Esophagus mucosa (tissue), 1 donor: ENCODE data around the gene CCDC158. TPM values are rescaled to one million over a fixed set of nuclear protein-coding genes. Genes with fewer than 3 reads are reported as not detected.
"Not testable (repeated sequence)": the region's sequence is repeated elsewhere in the genome, so short reads cannot be mapped to it uniquely, and the experiment has no call there.

Experiments used
- ATAC-seq: fragments of 200-7000 bp; cut with Tn5 transposase; one replicate; pipeline ENCODE4 v1.9.1; 2020
- total RNA-seq: library from RNA; stranded (reverse); gene quantifications from one replicate; pipeline ENCODE4 v1.2.4, GENCODE V29; 2023
- donor health status: DM: yes; HTN: yes; CAD: no.

The CCDC158 gene
- total RNA-seq, 1 donor from 2014 or later = not detected

DNA sequence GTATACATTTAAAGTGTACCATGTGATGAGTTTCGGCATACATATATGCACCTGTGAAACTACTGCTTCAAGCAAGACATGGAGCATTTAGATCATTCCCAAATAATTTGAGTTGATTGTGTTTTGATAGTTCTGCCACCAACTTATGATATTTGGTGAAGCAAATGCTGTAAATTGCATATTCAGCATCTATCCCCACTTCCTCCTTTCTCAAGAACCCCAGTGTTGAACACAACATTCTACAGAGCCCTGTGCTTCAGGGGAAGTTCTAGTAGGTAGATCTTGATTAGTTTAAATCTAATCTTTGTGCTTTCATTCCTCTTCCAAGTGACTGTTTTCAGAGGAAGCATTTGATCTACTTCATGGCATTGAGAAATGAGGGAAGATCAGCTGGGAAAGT lies 8.7 kb upstream of the CCDC158 start:
- no peak for ATAC-seq

DNA sequence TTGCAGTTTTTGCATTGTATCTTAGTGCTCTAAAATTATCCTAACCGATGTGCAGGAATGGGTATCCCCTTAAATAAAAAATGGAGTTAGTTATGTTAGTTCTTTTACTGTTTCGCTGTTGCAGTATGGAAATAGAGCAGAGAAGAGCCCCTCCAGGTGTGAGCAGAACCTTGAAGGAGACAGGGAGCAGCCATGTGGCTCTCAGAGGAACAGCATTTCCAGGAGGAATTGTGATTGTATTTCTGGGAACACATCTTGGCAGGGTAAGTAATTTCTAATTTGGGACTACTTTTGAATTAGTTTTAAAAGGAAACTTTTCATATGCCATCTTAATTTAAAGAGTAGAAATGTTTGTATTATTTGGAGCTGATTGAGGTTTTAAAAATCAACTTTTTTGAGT lies 5.3 kb upstream of the CCDC158 start:
- ATAC-seq = no peak

DNA sequence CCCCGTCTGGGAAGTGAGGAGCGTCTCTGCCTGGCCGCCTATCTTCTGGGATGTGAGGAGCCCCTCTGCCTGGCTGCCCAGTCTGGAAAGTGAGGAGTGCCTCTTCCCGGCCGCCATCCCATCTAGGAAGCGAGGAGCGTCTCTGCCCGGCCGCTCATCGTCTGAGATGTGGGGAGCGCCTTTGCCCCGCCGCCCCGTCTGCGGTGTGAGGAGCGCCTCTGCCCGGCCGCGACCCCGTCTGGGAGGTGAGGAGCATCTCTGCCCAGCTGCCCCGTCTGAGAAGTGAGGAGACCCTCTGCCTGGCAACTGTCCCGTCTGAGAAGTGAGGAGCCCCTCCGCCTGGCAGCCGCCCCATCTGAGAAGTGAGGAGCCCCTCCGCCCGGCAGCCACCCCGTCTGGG lies 2.2 kb upstream of the CCDC158 start:
- ATAC-seq = not testable (repeated sequence)

DNA sequence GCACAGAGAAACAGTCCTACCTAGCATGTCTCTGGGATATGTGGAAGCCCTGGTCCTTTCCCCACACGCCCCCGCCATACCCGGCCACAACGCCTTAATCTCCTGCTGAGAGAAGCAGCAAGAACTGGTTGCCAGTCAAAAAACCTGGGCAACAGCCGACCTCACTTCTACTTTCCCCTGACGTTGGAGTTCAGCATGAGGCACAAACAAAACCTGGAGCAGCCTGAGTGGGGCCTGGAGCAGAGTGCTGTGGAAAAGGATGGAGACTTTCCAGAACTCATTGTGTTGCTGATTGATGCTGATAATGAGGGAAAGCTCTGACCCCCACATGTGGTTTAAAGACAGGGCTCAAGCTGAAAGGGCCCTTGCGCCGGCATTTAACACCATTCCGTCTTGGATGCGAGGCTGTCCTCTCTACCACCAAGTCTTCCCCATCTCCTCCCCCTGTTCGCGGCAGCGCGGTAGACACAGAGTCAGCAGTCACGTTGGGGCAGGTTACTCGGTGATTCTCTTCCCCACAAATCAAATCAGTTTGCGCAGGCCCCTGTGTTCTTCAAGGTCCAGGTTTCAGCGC lies 666 bp downstream of the CCDC158 start:
- ATAC-seq = no peak

DNA sequence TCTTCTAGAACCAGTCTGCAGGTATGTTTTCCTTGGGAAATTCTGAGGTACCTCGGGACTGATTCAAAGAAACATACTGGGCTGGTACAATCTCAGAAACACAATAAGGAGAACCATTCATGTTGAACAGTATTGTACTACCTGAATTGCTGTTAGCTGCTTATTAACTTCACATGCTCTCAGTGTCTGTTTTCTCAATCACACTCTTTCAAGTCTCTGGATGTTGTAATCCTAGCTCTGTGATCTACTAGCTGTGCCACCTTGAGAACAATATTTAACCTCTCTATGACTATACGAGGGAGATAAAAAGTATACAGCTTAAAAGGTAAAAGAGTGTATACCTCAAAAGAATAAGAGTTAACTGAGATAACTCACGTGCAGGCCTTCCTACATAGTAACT lies 10.3 kb downstream of the CCDC158 start:
- ATAC-seq = no peak

DNA sequence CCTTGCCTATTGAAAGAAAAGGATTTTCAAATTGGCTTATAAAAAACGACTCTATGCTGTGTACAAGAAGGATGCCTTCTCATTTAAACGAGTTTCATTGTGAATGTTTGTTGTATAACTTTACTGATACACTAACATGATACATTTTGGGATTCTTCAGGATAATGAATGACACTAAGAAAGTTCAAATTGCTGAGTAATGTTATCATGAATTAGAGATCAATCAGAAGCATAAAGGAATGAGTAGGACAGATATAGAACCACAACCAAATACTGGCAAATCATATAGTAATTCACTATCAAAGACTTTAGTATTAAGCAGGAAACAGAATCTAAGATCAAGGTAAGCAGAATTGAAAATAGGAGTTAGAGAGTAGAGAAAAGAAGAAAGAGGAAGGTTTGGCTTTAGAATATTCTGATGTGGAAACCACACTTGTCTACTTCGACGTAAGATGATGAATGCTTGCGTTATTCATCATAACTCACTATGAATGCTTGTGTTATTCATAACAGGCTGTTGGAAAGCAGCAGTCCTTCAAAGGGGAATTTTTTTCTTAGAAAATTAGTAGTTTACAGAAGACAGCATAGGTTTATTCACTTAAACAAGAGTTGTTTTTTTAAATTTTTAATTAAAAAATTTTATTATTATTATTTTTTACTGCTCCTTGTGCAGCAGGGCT lies 13.4 kb downstream of the CCDC158 start:
- ATAC-seq = no peak

DNA sequence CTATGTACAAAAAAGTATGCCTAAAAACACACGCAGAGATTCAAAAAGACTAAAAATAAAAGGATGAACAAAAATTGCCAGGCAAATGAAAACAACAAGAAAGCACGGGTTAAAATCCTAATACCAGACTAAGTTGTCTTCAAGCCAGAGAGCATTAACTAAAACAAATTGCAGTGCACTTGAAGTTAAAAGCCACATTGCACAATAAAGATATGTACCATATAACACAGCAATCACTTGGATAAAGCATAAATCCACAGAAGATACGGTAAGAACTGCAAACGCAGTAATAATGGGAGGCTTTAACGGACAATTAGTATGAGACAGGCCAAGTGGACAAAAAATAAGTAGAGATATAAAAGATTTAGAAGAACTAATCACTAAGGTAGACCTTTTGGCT lies 14.9 kb downstream of the CCDC158 start:
- ATAC-seq = no peak

DNA sequence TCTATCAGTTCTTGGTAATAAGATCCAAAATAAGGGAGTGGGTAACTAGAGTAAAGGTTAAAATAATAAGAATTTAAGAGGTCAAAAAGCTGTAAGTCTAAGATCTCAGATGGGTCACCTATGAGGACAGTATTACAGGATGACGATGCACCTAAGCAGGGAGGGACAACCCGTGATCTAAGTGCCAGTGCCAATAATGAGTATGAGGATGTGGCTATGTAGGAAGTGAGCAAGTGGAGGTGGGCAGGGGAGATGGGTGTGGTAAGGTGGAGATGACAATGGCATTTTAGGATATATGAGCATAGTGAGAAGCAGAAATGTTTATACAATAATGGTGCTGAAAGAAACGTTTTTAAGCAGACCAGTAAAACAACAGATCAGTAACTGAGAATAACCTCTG lies 19.3 kb downstream of the CCDC158 start:
- no peak for ATAC-seq

DNA sequence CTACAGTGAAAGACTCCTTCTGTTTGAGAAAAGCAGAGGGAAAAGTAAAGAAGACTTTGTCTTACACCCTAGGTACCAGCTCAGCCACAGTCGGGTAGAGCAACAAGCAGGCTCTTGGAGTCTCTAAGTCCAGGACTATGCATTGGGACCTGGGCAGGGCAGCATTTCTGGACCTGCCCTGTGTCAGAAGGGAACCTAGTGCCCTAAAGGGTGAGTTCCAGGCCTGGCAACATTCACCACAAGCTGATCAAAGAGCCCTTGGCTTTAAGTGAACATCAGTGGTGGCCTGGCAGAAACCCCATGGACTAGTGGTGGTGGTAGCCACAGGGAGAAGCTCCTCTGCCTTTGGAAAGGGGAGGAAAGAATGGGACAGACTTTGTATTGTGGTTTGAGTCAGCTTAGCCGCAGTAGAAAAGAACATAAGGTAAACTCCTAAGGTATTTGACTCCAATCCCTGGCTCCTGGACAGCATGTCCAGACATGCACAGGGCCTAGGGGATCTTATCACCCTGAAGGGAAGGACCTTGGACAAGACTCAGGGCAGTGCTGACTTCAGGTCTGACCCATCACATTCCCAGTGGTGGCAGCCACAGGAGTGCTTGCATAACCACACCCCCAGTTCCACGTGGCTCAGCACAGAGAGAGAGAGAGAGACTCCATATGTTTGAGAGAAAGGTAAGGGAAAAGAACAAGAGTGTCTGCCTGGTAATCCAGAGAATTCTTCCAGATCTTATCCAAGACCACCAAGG lies 32.6 kb downstream of the CCDC158 start:
- ATAC-seq = peak; percentile 54

DNA sequence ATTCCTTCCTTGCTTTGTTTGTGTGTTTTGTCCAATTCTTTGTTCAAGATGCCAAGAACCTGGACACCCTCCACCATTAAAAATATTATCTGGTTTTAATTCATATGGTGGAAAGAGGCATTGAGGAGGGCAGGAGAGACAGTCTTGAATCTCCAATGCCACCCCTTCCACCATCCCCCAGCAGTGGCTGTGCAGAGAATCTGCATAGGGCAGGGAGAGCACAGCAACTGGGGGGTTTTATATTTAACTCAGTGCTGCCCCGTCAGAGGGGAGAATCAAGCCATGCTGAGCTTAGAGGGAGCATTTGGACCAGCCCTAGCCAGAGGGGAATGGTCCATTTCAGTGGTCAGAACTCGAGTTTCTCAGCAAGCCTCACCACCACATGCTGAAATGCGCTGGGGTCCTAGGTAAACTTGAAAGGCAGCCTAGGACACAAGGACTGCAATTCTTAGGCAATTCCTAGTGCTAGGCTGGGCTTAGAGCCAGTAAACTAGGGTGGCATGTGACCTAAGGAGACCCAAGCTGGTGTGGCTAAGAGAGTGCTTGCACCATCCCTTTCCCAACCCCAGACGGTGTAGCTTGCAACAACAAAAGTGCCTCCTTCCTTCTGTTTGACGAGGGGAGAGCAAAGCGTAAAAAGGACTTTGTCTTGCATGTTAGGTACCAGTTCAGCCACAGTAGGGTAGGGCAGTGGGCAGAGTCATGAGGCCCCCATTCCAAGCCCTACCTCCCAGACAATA lies 34.2 kb downstream of the CCDC158 start:
- ATAC-seq = no peak

DNA sequence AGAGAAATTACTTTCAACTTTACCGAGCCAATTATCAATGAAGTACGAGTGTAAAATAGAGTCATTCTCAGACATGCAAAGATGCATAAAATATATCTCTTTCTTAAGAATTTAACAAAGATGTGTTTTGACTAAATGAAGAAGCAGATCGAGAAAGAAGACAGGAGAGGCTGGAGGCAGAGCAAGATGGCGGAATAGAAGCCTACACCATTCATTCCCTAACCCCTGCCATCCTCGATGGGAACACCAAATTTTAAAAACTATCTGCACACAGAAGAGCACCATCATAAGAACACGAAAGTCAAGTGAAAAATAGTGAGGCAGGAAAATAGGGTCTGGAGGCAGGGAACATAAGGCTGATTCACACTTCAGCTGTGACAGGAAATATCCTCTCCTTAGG lies 35.0 kb downstream of the CCDC158 start:
- no peak for ATAC-seq

DNA sequence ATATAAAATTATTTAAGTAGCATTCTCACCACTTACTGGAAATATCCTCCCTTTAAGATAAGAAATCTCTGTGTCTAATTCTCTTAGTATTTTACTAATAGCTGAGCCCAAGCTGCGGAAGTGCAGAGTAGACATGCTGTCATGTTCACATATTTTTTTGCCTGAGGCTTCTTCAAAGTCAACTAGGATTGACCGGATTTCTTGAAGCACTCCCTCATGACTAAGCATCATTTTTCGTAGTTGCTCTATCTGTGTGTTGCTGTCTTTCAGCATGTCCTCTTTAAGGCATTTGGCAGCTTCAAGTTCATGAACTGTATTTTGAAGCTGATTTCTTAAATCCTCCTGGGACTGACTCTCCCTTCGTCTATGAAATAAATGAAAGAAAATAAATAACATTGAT lies 36.9 kb downstream of the CCDC158 start:
- peak; percentile 73 for ATAC-seq

DNA sequence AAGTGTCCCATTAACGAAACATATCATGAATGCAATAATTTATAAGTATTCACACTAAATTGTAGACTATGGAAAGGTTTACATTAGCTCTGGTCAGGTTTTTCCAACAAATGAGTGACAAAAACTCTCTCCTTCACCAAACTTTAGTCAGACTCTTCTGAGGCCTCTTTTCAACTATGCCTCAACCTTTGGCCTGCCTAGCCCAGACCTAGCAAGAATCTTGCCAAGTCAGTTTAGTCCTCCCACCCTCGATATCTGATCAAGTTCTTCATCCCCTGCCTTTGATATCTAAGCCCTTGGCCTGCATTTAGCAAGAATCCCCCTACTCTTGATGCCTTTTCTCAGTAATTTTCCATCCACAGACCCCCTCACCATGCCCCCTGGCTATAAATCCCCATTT lies 37.9 kb downstream of the CCDC158 start:
- ATAC-seq = no peak

DNA sequence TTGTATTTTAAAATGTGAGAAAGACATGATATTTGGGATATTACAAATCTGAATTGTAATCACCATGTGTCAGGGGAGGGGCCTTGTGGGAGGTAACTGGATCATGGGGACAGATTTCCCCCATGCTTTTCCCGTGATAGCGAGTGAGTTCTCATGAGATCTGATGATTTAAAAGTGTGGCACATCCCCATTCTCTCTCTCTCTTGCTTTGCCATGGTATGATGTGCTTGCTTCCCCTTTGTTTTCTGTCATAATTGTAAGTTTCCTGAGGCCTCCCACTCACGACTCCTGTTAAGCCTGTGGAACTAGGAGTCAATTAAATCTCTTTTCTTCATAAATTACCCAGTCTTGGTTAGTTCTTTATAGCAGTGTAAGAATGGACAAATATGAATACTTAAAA lies 39.0 kb downstream of the CCDC158 start:
- no peak for ATAC-seq

DNA sequence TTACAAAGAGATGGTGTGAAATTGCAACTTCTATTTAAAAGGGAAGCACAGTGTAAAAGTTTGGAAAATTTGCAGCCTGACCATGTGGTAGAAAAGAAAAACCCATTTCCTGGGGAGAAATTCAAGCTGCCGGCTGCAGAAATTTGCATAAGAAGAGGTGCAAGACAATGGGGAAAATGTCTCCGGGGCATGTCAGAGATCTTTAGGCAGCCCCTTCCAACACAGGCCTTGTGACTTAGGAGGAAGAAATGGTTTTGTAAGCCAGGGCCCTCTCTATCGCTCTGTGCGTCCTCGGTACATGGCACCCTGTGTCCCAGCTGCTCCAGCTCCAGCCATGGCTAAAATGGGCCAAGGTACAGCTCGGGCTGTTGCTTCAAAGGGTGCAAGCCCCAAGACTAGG lies 40.4 kb downstream of the CCDC158 start:
- no peak for ATAC-seq

DNA sequence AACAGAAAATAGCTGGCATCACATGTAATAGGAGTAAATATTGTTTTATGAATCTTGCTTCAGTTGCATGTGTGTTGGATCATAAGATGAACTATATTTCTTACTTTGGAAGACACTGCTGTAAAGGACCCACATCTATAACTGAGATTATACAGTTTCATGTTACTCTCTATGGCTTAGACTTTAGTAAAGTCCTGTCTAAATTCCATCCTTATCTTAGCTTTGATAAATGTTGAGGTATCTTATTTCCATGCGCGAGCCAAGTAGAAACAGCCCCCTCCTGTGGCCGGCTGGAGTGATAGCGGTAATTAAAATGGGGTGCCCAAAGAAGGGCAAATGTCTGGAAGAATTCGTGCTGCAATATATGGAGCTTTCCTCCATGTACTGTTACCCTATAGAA lies 43.0 kb downstream of the CCDC158 start:
- ATAC-seq = peak; percentile 29

DNA sequence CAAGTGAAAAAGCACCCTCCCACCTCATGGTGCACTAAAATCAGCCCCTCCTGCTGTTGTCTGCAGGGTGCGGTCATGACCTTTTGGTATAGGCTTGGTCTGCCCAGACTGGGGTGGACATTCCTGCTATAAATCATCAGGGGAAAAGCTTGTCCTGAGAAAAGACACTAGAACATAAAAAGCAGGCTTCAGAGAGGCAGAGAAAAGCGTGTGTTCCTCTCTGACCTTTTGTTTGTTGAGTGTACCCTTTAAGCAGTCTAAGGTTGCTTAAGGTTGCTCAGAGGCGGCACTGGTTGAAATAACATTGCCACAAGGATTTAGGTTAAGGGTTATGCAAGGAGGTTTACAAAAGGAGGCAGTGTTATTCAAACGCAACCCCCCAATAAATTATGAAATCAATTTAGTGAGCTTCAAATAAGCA lies 43.5 kb downstream of the CCDC158 start:
- no peak for ATAC-seq

DNA sequence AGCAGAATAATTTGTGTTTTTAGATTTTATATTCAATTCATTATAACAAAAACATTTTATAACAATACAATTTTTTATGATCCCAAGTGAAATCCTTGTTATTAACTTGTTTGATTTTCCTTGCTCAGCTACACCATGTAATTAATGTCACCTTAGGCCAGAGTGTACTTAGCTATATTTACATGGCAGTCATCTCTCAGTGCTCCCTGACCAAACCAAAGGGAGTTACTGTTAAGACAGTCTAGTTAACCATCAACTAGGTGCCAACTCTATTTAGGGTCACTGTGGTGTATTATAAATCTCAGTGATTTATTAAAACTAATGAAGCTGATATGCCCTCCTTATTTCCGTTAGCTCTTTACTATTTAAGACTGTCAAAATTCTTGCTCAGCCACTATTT lies 44.4 kb downstream of the CCDC158 start:
- ATAC-seq = no peak

DNA sequence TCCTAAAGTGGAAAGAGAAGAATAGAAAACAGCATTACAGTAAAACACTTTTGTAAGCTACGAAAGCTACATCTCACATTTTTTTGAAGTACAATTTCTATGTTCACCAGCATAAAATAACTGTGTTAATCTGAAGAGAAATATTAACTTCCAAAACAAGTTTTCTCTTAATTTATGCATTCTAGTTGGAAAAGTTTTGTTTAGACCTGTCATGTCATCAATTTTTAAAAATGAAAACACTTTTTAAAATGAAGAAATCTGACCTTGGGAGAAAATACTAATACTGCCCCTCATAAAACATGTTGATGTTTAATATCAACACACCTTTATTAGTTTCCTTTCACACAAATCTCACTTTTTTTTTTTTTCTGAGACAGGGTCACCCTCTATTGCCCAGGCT lies 45.2 kb downstream of the CCDC158 start:
- no peak for ATAC-seq

DNA sequence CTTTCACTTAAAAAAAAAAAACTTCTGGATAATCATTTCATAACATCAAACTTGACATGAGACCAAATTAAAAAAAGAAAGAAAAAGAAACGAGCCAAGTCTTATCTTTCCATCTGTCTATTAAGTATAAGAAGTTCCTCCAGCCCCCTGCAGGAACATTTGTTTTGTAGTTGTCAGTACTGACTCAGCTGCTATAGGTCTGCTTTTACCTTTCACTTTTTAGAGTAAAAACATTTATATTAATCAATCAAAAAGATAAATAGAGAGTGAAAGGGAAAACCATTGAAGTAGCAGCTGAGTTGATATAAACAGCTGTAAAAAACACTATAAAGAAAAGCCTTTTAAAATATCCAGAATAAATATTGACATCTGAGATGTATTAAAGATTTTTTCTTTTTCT lies 46.1 kb downstream of the CCDC158 start:
- ATAC-seq = no peak

DNA sequence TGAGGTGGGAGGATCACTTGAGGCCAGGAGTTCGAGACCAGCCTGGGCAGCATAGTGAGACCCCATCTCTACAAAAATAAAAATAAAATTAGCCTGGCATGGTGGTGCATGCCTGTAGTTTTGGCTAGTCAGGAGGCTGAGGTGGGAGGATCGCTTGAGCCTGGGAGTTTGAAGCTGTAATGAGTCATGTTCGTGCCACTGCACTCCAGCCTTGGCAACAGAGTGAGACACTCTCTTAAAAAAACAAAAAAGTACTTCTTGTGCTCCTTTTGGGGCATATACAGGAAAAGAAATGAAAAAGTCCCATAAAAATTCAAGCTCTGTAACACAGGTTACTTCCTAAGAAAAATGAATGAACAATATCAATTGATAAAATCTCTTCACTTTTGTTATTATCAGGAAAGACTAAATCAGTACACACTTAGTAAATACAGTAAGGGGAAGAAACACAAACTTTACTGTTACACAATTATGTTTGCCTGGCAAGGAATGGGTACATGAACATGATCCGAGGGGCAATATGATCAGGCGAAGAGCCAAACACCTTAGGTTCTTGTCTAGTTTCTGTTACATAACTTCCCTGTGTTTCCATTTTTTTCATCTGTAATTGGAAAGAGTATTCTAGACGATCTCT lies 46.9 kb downstream of the CCDC158 start:
- no peak for ATAC-seq

DNA sequence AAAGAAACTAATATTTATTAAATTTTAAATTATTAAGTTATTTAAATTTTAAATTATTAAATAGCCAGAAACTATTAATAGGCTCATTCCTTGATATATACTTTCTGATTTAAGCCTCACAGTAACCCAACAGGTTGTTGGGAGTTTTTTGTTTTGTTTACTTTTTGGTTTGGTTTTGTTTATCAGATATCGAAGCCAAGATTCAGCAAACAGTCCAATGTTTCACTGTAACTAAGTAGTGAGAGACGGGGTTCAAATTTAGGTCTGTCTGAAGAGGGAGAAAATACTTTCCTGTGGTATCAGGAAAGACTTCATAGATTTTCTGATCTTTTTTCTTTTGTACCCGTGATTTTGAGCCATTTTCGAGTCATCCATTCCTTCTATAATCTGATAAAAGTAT lies 54.2 kb downstream of the CCDC158 start:
- no peak for ATAC-seq

DNA sequence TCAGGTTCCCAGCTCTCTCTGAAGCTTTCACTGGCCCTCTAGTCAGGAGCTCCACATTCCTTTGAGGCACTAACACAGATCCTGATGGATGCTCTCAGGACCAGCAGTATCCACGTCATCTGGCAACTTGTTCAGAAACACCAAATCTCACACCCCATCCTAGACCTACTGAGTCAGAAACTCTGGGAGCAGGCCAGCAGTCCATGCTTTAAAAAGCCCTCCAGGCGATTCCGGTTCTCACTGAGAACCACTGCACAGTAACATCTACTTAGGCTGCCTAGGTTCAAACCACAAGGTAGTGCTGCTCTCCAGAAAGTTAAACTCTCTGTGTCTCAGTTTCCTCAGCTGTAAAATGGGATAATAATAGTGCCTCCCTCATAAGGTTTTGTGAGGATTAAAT lies 55.3 kb downstream of the CCDC158 start:
- no peak for ATAC-seq
